Ovary (tissue), 9 donors: ENCODE measurements around the gene MAP2K1. TPM values are rescaled to one million over a fixed set of nuclear protein-coding genes. Genes with fewer than 3 reads are reported as not detected.

ENCODE experiments used
- DNase-seq, 5 donors: peaks; one replicate each; pipeline ENCODE4 v3.0.0-alpha.2; 2019 to 2020
- H3K27ac ChIP-seq, 2 donors: fragments of 200-600 bp; one replicate each; pipeline versions ENCODE4 v1.5.1 to v1.8.0; 2019 to 2022
- H3K27me3 ChIP-seq: fragments of 200-600 bp; one replicate; pipeline ENCODE4 v1.8.0; 2022
- H3K36me3 ChIP-seq: fragments of 200-600 bp; sonication (generic); one replicate; pipeline ENCODE4 v1.5.1; 2019
- H3K4me1 ChIP-seq: one replicate; pipeline ENCODE4 v1.8.1; 2013; ENCODE audit warnings: mild to moderate bottlenecking, moderate library complexity; ENCODE audit not compliant: insufficient read depth
- H3K4me3 ChIP-seq: fragments of 200-600 bp; sonication (generic); one replicate; pipeline ENCODE4 v1.5.1; 2017
- H3K9me3 ChIP-seq, 2 donors: fragments of 200-600 bp in 1 of 2; sonication (generic) in 1 of 2; one replicate each; pipeline versions ENCODE4 v1.5.1 to v1.8.1; 2013 to 2019; ENCODE audit warnings: mild to moderate bottlenecking in 1 of 2, moderate library complexity in 1 of 2
- EP300 ChIP-seq: sonication (generic); formaldehyde crosslinking; IDR thresholded peaks from one replicate; pipeline ENCODE4 v1.6.1; 2017; ENCODE audit warnings: antibody characterized with exemption
- POLR2A ChIP-seq: fragments of 450-650 bp; IDR thresholded peaks from one replicate; pipeline ENCODE4 v1.6.1; 2017; ENCODE audit warnings: antibody characterized with exemption, mild to moderate bottlenecking, moderate library complexity
- WGBS, 3 donors: extraction: QIAGEN DNeasy Blood & Tissue Kit in 1 of 3; methylation state at CpG; one replicate each; pipeline versions ENCODE4 v1.1.5 to v1.1.7; 2013 to 2017; 5-methylcytosine and 5-hydroxymethylcytosine counted together
- intact Hi-C, 4 donors: fragments of 100-400 bp; cut with DNase I; formaldehyde crosslinking; loops; one replicate each; pipeline versions ENCODE4 v1.11.0 to v1.15.1; 2022 to 2023
- polyA plus RNA-seq, 2 donors: library from polyadenylated mRNA; stranded (reverse); fragments of 200-250 nt in 1 of 2; fragments of 350-450 nt in 1 of 2; fragmentation: Illumina TruSeq in 1 of 2; extraction: RNeasy Lipid Tissue Mini Kit (QIAGEN cat#74804) in 1 of 2; gene quantifications; one replicate each; pipeline ENCODE4 v1.2.3, GENCODE V29; 2013 to 2014
- total RNA-seq, 7 donors: library from RNA; depleted of rRNA in 2 of 7; stranded (reverse); fragments of >200 nt in 2 of 7; fragmentation: NEBNext Ultra II Directional in 3 of 7; extraction: Animal tissue kit (Norgen Biotek cat#: 25700) in 3 of 7; gene quantifications; one replicate each; pipeline versions ENCODE4 v1.1.0 to v1.2.4, GENCODE V29; 2016 to 2023
- TF ChIP-seq, protein P1 (sequence below), 3 donors: fragments of 450-650 bp in 2 of 3; fragments of 200-600 bp in 1 of 3; IDR thresholded peaks; one replicate each; pipeline versions ENCODE4 v1.5.1 to v1.8.0; 2016 to 2022; ENCODE audit warnings: antibody characterized with exemption in 3 of 3, mild to moderate bottlenecking in 1 of 3
- donor health status: DM: no; HTN: no; CAD: no; lungs with moderate emphysema.
- donor health status: DM: no; HTN: no; CAD: no.
- donor health status: Bipolar disorder and iron deficiency.
- donor health status: DM: yes; HTN: yes; CAD: no.
- donor health status: DM: no; HTN: no; CAD: no.
- donor health status: DM: yes; HTN: yes; CAD: no.

MAP2K1 gene
- total and polyA plus RNA-seq, 9 donors: 21.6 to 44.8 (median 34.3) TPM

DNA sequence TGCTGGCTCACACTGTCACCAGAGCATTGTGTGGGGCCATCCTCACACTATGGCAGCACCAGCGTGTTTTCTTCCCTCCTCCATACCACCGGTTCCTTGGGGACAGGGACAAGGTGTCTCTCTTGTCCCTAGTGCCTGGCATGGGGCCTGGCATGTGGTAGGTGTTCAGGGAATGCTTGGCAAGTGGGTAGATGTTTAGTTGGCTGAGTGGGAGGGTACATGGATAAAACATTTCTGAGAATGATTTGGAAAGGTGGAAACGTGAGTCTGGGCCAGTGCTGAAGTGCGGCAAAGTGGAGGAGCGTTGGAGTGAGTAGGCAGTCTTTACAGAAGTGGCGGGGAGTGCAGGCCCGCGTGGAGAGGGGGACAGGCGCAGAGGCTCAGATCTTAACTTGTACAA lies 95.8 kb downstream of the MAP2K1 start:
- 88 to 92% (median 92%) methylated on average over 9 of the region's 9 CpGs for WGBS, 3 donors
- no peaks in the 10 kb centered on the region for H3K4me1 ChIP-seq
- intact Hi-C loops: no loop called here
- no peak overlapping the region for H3K27ac ChIP-seq
- no peaks in the 10 kb centered on the region for H3K27me3 ChIP-seq
- H3K9me3 ChIP-seq: no peaks in the 10 kb centered on the region
- no peak for DNase-seq
- no peaks in the 10 kb centered on the region for H3K36me3 ChIP-seq
- no peak overlapping the region for H3K4me3 ChIP-seq
- TF ChIP-seq POLR2A (no peak), EP300 (no peak)
- TF ChIP-seq, protein P1, sequence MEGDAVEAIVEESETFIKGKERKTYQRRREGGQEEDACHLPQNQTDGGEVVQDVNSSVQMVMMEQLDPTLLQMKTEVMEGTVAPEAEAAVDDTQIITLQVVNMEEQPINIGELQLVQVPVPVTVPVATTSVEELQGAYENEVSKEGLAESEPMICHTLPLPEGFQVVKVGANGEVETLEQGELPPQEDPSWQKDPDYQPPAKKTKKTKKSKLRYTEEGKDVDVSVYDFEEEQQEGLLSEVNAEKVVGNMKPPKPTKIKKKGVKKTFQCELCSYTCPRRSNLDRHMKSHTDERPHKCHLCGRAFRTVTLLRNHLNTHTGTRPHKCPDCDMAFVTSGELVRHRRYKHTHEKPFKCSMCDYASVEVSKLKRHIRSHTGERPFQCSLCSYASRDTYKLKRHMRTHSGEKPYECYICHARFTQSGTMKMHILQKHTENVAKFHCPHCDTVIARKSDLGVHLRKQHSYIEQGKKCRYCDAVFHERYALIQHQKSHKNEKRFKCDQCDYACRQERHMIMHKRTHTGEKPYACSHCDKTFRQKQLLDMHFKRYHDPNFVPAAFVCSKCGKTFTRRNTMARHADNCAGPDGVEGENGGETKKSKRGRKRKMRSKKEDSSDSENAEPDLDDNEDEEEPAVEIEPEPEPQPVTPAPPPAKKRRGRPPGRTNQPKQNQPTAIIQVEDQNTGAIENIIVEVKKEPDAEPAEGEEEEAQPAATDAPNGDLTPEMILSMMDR (IDR thresholded peaks at IDR 0.05): no peak

DNA sequence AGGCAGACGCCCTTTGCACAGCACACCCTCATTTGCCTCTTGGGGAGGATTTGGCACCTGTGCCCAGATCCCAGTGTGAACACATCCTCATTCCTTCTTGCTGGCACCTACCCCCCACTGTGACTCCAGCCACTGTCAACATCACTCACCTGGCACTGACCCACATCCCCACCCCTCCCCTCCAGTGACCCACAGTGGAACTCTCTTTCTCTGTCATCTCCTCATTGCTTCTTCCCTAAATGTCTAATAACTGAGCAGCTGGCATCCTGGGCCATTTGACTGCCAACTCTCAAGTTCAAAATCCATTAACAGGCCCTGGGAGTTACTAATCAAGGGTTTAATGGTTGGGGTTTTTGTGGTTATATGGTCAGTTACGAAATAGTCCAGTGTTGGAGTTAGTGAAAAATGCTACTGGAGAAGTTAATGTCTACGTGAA lies 96.4 kb downstream of the MAP2K1 start:
- intact Hi-C loops: no loop called here
- no peaks in the 10 kb centered on the region for H3K4me1 ChIP-seq
- DNase-seq: no peak
- no peaks in the 10 kb centered on the region for H3K27me3 ChIP-seq
- H3K9me3 ChIP-seq: no peaks in the 10 kb centered on the region
- no peak overlapping the region for H3K4me3 ChIP-seq
- no peaks in the 10 kb centered on the region for H3K36me3 ChIP-seq
- H3K27ac ChIP-seq: no peak overlapping the region
- no peak for TF ChIP-seq POLR2A
- WGBS, 3 donors: 90 to 93% (median 91%) methylated on average over 3 of the region's 3 CpGs

DNA sequence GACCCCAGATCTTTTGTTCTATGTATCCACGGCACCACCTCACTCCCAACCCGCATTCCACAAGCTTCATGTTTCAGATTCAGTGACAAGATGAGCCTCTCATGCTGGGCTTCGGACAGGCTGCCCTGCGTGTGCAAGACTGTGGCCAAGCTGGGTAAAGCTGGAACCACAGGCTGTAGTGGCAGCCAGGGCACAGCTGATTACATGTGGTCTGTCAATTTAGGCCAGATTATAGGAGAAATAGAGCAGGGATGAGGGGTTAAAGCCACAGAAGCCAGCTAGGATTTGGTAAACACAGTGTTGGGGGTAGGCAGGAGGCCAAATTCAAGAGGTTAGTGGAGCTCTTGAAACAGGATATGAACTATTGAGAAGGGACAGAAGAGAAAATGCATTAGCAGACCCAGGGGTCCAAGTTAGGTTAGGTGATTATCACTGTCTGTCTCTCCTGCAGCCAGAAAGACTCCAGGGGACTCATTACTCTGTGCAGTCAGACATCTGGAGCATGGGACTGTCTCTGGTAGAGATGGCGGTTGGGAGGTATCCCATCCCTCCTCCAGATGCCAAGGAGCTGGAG lies 97.9 kb downstream of the MAP2K1 start:
- WGBS, 3 donors: 93 to 95% (median 94%) methylated on average over 5 of the region's 5 CpGs
- TF ChIP-seq POLR2A (no peak), EP300 (no peak)
- TF ChIP-seq, protein P1 (IDR thresholded peaks at IDR 0.05): no peak
- no peaks in the 10 kb centered on the region for H3K36me3 ChIP-seq

DNA sequence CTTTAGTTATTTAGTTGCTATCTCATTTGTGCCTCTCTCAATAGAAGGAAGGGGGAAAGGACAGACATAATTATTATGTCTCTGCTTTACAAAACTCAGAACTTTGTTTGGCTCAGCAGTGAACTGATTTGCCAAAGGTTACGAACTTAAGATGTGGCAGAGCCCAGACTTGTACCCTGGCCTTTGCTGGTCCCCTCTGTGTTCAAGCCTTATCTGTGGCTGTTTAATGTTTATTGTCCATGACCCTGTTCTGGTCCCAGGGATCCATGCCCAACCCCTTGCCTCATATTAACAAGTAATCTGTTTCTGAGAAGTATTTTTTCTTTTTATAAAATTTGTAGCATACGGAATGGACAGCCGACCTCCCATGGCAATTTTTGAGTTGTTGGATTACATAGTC lies 100.2 kb downstream of the MAP2K1 start:
- H3K27ac ChIP-seq: no peak overlapping the region
- no peaks in the 10 kb centered on the region for H3K36me3 ChIP-seq
- intact Hi-C loops: no loop called here
- DNase-seq: no peak
- no peak overlapping the region for H3K4me3 ChIP-seq
- H3K4me1 ChIP-seq: no peaks in the 10 kb centered on the region
- WGBS, 3 donors: 46 to 81% (median 64%) methylated on average over 3 of the region's 3 CpGs
- H3K9me3 ChIP-seq: no peaks in the 10 kb centered on the region
- TF ChIP-seq EP300 (no peak), POLR2A (no peak)
- TF ChIP-seq, protein P1 (IDR thresholded peaks at IDR 0.05): no peak
- no peaks in the 10 kb centered on the region for H3K27me3 ChIP-seq

More for the DNA sequence above, 97.9 kb downstream of the MAP2K1 start:
- Histone ChIP-seq H3K4me1 (no peaks in the 10 kb centered on the region), H3K9me3 (no peaks in the 10 kb centered on the region), H3K27ac (no peak overlapping the region), H3K4me3 (no peak overlapping the region), H3K27me3 (no peaks in the 10 kb centered on the region)
- intact Hi-C loops: no loop called here
- no peak for DNase-seq

DNA sequence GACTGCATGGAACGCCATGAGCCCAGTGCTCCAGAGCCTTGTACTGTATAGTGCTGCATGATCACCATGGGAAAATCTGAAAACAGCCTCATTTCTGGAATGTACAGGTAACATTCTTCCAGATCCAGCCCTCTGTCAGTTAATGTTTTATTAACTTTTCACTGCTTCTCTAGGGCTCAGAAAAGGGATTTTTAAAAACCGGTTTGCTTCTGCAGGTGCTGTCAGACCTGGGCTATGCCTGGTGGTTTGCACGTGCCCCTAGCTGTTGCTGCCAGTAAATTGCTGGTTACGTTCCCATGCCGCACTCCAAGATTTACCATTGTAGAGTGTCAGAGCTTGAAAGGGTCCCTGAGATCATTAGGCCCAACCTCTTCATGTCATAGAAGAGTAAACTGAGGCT lies 101.8 kb downstream of the MAP2K1 start:
- no peaks in the 10 kb centered on the region for H3K27me3 ChIP-seq
- intact Hi-C loops: no loop called here
- no peaks in the 10 kb centered on the region for H3K9me3 ChIP-seq
- H3K4me1 ChIP-seq: no peaks in the 10 kb centered on the region
- TF ChIP-seq POLR2A (no peak), EP300 (no peak)
- TF ChIP-seq, protein P1 (IDR thresholded peaks at IDR 0.05): no peak
- no peaks in the 10 kb centered on the region for H3K36me3 ChIP-seq
- no peak for DNase-seq
- H3K4me3 ChIP-seq: no peak overlapping the region
- 90 to 95% (median 93%) methylated on average over 5 of the region's 5 CpGs for WGBS, 3 donors
- no peak overlapping the region for H3K27ac ChIP-seq
